ENCODE data around the gene STXBP3. TPM values are rescaled to one million over a fixed set of nuclear protein-coding genes. Genes with fewer than 3 reads are reported as not detected.
A peak's percentile ranks its signal among the peaks of the same experiment; 100 is the strongest.

Gene STXBP3
- polyA plus RNA-seq, 3 donors, result 32.3 to 56.2 (median 48.3) TPM

- H3K4me3 ChIP-seq (replicated peaks in 1 of 3; ENCODE audit: low read depth in 2 of 3, low read length in 3 of 3), result no peak overlapping the region
- no peak overlapping the region for H3K4me2 ChIP-seq (replicated peaks; ENCODE audit: extremely low read depth, low read length, poor library complexity, severe bottlenecking)
- H3K9me3 ChIP-seq (replicated peaks in 1 of 2; ENCODE audit: control insufficient read depth in 1 of 2, insufficient read depth in 1 of 2, low read length in 2 of 2), result peaks cover 14 to 31% of the 10 kb centered on the region in 2 donors
- H3K27me3 ChIP-seq (ENCODE audit: control insufficient read depth in 2 of 2, insufficient read depth in 2 of 2, low read length in 2 of 2), result no peaks in the 10 kb centered on the region
- no peaks in the 10 kb centered on the region for H3K4me1 ChIP-seq (ENCODE audit: control insufficient read depth in 1 of 2, insufficient read depth in 2 of 2, low read length in 2 of 2)
- WGBS (ENCODE audit: insufficient coverage), result 98% methylated on average over 5 of the region's 6 CpGs
- H3K4me1 Mint-ChIP-seq, result no peaks in the 10 kb centered on the region
- no peak overlapping the region for H3K9ac ChIP-seq (ENCODE audit: insufficient read depth, low read length, poor library complexity, severe bottlenecking)
- no peak for DNase-seq
- no peaks in the 10 kb centered on the region for H3K79me2 ChIP-seq (ENCODE audit: insufficient read depth, low read length)
- no peak for TF ChIP-seq CTCF (IDR thresholded peaks at IDR 0.05)
- H3K9me3 Mint-ChIP-seq, result peaks cover 17 to 27% (median 24%) of the 10 kb centered on the region in 7 donors
- no peak overlapping the region for H3K4me3 Mint-ChIP-seq
- H2AFZ ChIP-seq (ENCODE audit: insufficient read depth, low read depth, low read length, poor library complexity, severe bottlenecking), result no peak overlapping the region
- intact Hi-C loops (cut with micrococcal nuclease), result no loop called here
- no peaks in the 10 kb centered on the region for H4K20me1 ChIP-seq (ENCODE audit: insufficient read depth, low read length)
- H3K27ac Mint-ChIP-seq, result no peak overlapping the region
- H3K36me3 ChIP-seq (replicated peaks in 1 of 2; ENCODE audit: control insufficient read depth in 1 of 2, insufficient read depth in 2 of 2, low read length in 2 of 2), result peaks cover 81 to 98% of the 10 kb centered on the region in 2 donors
- peaks cover 83 to 98% of the 10 kb centered on the region in 2 donors for H3K36me3 Mint-ChIP-seq
- no peaks in the 10 kb centered on the region for H3K27me3 Mint-ChIP-seq (ENCODE audit: low read depth in 3 of 3)
- H3K27ac ChIP-seq (ENCODE audit: low read depth in 1 of 2, low read length in 2 of 2), result no peak overlapping the region
Observed at GRCh38 chr1:108785264-108785663, 38.8 kb downstream of the STXBP3 start.

GRCh38 chr1:108785880-108786279, 39.4 kb downstream of the STXBP3 start:
- Mint-ChIP-seq H3K9me3 (peaks cover 17 to 28% (median 24%) of the 10 kb centered on the region in 7 donors), H3K4me3 (no peak overlapping the region), H3K27me3 (ENCODE audit: low read depth in 3 of 3) (no peaks in the 10 kb centered on the region), H3K36me3 (peaks cover 84 to 98% of the 10 kb centered on the region in 2 donors), H3K4me1 (no peaks in the 10 kb centered on the region), H3K27ac (peak overlapping the region in 1 of 7 donors; percentile 51)
- Histone ChIP-seq H4K20me1 (ENCODE audit: insufficient read depth, low read length) (no peaks in the 10 kb centered on the region), H3K27me3 (ENCODE audit: control insufficient read depth in 2 of 2, insufficient read depth in 2 of 2, low read length in 2 of 2) (no peaks in the 10 kb centered on the region), H3K9me3 (replicated peaks in 1 of 2; ENCODE audit: control insufficient read depth in 1 of 2, insufficient read depth in 1 of 2, low read length in 2 of 2) (peaks cover 14 to 31% of the 10 kb centered on the region in 2 donors), H3K4me1 (ENCODE audit: control insufficient read depth in 1 of 2, insufficient read depth in 2 of 2, low read length in 2 of 2) (no peaks in the 10 kb centered on the region), H3K9ac (ENCODE audit: insufficient read depth, low read length, poor library complexity, severe bottlenecking) (no peak overlapping the region), H3K36me3 (replicated peaks in 1 of 2; ENCODE audit: control insufficient read depth in 1 of 2, insufficient read depth in 2 of 2, low read length in 2 of 2) (peaks cover 82 to 98% of the 10 kb centered on the region in 2 donors), H3K27ac (ENCODE audit: low read depth in 1 of 2, low read length in 2 of 2) (no peak overlapping the region), H3K4me2 (replicated peaks; ENCODE audit: extremely low read depth, low read length, poor library complexity, severe bottlenecking) (no peak overlapping the region), H2AFZ (ENCODE audit: insufficient read depth, low read depth, low read length, poor library complexity, severe bottlenecking) (no peak overlapping the region), H3K79me2 (ENCODE audit: insufficient read depth, low read length) (no peaks in the 10 kb centered on the region), H3K4me3 (replicated peaks in 1 of 3; ENCODE audit: low read depth in 2 of 3, low read length in 3 of 3) (no peak overlapping the region)
- DNase-seq, result no peak
- TF ChIP-seq CTCF (IDR thresholded peaks at IDR 0.05), result no peak
- intact Hi-C loops (cut with micrococcal nuclease), result no loop called here
- WGBS (ENCODE audit: insufficient coverage), result no CpG with 5 or more reads among the region's 2 CpGs
